ENCODE results near the gene ZCCHC14.

The ZCCHC14 gene

DNA sequence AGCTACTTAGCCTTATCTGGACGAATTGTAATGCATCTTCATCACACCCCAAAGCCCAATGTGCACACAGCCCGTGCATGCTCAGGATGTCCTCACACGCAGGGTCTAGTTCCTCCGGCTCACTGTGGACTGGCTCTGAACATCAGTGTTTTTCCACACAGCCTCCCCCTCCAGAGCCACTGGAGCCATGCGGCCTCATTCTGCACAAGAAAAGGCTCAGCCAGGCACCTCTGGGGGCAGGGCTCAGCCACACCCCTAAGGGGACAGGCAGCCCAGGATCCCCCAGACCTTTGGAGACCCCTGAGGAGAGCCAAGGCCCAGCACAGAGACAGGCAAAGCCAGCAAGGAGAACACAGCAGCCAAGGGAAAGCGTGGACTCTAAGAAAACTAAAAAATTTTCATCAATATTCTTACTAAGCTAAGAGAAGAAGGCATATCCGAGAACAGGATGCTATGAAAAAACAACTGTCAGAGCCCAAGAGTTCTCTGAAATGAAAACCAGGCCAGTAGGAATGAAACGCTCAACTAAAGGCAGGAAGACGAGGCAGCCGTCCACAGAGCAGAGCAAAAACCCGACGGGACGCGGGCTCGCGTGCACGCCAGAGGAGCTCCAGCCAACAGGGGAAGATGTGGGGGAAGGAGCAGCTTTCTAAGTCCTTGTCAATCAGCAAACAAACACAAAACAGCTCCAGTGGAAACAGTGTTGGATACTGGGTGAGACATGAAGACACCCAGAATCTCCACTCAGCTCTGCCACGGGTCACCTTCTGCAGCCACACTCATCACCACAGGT is 66.2 kb downstream of the ZCCHC14 start:
- no peak for DNase-seq

DNA sequence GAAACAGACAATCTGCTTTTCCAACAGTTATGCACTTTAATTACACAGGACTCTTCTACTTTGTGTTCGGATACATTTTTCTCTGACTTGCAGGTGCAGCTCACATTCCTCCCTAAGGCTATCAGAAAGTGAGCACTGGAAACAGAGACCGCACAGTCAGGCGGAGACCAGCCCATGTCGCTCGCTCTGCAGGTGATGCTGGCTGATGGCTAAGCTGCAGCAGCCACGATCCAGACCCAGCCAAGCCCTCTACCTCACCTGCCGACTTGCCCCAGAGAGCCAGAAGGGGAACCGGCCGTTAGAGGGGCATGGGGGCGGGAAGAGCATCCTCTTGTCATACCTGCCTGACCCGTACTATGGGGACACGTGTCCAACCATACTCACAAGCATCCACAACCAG is 66.9 kb downstream of the ZCCHC14 start:
- DNase-seq, result no peak

DNA sequence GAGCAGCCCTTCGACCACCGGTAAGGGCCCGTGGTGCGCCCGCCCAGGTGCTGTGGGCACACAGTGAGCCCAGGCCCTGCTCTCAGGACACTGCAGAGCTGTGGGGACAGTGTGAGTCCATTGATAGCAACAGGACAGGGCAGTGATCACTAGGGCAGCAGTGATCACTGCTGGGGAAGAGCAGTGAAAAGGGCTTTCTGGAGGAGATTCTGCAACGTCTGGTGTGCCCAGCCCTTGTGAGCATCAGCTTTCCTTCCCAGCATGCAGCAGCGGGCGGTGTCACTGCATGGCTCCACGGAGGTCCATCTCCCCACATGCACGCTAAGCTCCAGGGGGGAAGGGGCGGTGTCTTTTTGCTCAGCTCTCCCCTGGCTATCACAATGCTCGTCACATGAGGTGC is 68.6 kb downstream of the ZCCHC14 start:
- no peak for DNase-seq

DNA sequence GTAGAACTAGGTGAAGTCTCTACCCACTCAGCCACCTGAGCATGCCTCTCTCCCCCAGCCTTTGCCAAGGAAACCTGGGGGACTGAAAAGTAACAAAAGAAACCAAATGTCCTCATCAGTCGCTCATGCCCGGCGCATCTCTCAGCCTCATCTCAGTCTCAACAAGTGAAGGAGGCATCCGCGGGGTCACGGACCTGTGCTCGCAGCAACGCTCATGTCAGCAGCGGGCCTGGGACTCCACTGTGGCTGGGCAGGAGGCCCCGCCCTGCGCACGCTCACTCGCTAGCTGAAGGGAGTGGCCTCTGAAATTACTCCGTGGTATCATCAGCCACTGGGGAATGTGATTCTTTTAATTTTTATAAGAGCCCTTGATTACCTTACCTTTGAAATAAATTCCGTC is 69.4 kb downstream of the ZCCHC14 start:
- no peak for DNase-seq

- DNase-seq, result no peak
Observed at GRCh38 chr16:87422106-87422505, 70.7 kb downstream of the ZCCHC14 start.

DNA sequence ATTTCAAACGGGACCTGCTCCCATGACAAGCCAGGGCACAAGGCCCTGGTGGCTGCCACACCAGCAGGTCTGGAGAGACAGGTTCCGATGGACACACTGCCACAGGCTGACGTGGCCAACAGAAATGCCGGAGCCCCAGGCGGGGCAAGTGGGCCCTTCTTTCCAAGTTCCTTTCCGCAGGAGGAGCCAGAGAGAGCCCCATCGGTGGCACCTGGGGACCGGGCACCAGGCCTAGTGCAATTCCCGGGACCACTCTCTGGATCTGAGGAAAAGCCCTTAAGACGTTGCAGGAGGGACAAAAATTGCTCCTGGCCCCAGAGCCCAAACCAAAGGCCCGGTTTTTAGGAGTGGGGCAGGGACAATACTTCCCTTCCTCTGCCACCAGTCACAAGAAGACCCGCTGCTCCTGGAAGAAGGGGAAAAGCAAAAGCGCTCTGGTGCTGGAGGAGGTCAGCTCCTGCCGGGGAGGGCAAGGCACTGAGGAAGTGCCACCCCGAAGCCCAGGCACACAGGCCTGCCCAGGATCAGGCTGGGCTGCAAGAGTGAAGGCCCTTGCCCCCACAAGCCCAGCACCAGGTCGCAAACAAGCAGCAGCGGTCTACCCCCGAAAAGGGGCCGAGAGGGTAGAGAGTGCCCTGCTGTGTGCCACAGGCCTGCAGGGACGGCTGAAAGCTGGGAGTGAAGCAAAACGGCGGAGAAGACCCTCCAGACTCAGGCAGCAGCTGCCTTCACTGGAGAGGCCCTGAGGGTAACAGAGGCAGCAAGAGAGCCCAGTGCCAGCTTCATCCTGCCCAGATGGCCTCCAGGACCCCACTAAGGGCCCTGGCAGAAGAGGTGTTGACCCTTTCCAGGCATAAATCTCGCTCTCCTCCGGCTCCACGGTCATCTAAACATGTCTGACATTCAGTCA is 71.6 kb downstream of the ZCCHC14 start:
- DNase-seq, result no peak

- no peak for DNase-seq
Observed at GRCh38 chr16:87420026-87421002, 72.5 kb downstream of the ZCCHC14 start.

- no peak for DNase-seq
Observed at GRCh38 chr16:87418644-87419043, 74.2 kb downstream of the ZCCHC14 start.

DNA sequence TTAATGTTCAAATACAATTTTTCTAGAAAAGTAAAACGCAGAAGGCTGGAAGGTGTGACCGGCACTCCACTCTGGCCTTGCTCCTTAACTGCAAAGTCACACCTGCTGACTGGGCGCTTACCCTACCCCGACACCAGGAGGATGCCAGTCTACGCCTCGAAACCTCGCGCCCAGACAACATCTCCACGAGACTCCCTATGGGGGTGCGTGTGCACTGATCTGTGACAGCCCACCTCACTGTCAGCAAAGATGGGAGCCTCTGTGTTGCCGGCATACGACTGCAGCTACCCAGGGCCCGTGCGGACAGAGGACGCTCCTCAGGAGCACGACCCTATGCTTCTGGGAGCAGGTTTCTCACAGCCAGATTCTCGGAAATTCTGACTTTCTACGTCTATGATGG is 74.6 kb downstream of the ZCCHC14 start:
- no peak for DNase-seq

GRCh38 chr16:87417528-87417910 is 75.3 kb downstream of the ZCCHC14 start:
- peak; percentile 32 for DNase-seq

GRCh38 chr16:87416826-87417527 is 75.8 kb downstream of the ZCCHC14 start:
- no peak for DNase-seq

DNA sequence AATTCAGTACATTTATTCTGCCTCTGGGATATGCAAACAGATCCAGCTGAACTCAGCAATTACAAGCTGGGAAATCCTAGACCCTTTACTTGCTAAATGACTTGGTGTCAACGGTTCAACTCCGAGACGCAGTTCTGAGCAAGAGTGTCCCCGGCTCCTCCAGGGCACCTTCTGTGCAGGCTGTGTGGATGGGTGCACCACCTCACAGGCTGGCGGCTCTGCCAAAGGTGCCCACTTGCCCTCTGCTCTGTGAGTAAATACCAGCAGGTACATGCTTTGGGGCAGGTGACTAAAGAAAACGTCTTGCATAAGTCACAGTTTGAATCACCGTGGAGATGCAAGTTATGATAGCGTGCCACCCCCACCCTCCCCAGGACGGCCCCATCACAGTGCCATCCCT is 77.4 kb downstream of the ZCCHC14 start:
- DNase-seq, result no peak

DNA sequence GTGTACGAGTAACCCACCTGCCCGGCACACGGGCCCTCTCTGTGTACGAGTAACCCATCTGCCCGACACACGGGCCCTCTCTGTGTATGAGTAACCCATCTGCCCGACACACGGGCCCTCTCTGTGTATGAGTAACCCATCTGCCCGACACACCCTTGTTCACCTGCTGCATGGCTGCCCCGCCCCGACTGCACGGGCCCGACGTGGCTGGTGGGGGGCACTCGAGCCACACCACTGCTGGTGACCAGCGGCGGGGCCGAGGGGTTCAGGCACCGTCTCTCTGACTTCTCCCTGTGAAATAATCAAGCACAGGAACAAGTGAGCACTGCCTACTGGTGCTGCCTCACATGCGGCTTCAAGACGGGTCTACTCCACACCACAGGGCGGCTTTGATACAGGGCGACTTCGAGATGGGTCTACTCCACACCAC is 78.6 kb downstream of the ZCCHC14 start:
- DNase-seq, result no peak

GRCh38 chr16:87412996-87413421 is 79.8 kb downstream of the ZCCHC14 start:
- DNase-seq, result no peak

DNA sequence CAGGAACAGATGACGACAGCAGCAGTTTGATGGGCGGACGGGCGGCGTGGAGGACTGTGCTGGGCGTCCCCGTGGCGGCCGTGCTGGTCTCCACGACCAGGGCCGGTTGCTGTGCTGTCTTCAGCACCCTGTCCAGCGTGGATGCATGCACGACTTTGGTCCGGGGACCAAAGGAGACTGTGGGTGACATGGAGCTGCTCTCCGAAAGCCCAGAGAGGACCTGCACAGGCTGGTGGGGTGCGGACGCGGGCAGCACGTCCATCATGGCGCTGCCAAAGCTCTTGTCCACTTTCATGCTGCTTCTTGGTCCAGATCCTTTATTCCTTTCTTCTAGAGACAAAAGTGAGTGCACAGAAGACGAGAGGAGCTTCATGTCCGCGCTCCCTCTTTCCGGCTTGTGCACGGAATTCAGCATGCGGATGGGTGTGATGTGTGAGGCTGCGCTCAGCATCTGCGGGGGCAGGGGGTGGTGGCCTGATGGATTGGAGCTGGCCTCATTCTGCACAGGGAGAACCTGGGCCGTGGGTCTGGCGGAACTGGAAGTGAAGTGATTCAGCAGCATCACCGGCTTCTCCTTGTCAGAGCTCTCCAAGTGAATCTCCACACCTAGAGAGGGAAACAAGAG is 80.3 kb downstream of the ZCCHC14 start:
- no peak for DNase-seq

GRCh38 chr16:87411375-87412271 is 81.2 kb downstream of the ZCCHC14 start:
- DNase-seq, result no peak

GRCh38 chr16:87410968-87411367 is 81.9 kb downstream of the ZCCHC14 start:
- DNase-seq, result no peak

GRCh38 chr16:87410530-87410929 is 82.3 kb downstream of the ZCCHC14 start:
- DNase-seq, result no peak

DNA sequence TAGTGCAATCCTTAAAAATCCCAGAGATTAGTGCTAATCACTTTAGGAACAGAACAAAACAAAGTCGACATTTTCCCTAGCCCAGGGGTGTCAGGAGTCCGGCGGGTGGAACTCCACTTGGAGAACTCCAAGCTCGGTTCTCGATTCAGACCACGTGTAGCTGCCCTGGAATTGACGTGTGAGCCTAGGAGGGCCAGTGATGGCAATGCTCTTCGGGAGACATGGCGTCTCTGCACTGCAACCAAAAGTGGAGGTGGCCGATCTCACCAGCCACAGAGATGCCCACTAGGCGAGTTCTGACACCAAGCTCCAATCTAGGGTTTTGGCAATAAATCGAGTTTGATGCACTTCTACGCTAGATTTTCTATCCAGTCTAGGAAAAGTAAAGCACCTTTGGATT is 83.0 kb downstream of the ZCCHC14 start:
- DNase-seq, result no peak

- no peak for DNase-seq
Observed at GRCh38 chr16:87409153-87409552, 83.7 kb downstream of the ZCCHC14 start.
